Eye (tissue), 1 donor: Measurements from ENCODE around the gene SPINK4.

Experiments
- DNase-seq: peaks from one replicate; pipeline ENCODE4 v3.0.0-alpha.2; 2015

The SPINK4 gene

DNA sequence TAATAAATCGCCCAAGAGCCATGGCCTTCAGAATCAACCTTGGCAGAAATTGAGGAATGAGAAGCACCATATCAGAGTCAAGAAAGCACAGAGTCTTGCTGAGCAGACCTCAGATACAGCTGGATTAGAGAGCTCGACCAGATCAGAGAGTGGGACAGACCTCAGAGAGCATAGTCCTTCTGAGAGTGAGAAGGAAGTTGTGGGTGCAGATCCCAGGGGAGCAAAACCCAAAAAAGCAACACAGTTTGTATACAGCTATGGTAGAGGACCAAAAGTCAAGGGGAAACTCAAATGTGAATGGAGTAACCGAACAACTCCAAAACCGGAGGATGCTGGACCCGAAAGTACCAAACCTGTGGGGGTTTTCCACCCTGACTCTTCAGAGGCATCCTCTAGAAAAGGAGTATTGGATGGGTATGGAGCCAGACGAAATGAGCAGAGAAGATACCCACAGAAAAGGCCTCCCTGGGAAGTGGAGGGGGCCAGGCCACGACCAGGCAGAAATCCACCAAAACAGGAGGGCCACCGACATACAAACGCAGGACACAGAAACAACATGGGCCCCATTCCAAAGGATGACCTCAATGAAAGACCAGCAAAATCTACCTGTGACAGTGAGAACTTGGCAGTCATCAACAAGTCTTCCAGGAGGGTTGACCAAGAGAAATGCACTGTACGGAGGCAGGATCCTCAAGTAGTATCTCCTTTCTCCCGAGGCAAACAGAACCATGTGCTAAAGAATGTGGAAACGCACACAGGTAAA lies 54.9 kb downstream of the SPINK4 start:
- no peak for DNase-seq

DNA sequence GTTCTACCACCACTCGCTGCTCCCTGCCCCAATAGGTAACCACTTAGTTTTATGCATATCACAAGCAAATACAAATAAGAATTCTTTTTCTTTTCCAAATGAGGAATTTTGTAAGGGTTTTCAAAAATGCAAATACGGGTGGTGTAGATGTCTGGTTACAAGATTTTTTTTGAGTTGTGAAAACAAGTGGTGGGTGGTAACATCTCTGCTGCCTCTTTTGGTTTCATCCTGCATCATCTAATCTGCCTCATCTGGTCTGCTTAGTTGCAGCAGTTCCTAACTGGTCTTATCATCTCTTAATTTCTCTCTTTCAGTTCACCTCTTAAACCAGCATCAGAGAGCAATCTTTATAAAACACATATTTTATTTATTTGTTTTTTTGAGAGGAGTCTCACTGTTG lies 55.6 kb downstream of the SPINK4 start:
- no peak for DNase-seq

DNA sequence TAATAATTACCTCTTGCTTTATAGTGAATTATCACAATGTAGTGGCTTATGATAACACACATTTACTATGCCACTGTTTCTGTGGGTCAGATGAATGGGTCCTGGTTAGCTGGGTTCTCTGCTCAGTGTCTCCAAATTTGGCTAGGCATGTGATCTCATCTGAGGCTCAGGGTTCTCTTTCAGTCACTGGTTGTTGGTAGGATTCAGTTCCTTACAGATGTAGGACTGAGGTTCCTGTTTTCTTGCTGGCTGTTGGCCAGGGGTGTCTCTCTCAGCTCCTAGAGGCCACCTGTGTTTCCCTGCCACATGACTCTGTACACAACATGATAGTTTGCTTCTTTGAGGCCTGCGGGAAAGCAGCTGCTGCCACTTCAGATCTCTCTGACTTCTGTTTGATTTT lies 57.5 kb downstream of the SPINK4 start:
- no peak for DNase-seq
